AG09319 (cell line): ENCODE measurements around the gene PLCXD3.

Source experiments
- DNase-seq: peaks from one replicate; pipeline ENCODE4 v3.0.0-alpha.2; 2010; ENCODE audit warnings: low read depth; ENCODE audit errors: extremely low read depth
- TF ChIP-seq, protein P1 (sequence below): IDR thresholded peaks from 2 replicates; pipeline ENCODE4 v1.5.1; 2011; ENCODE audit warnings: low read depth, mild to moderate bottlenecking, inconsistent platforms, low read length, moderate library complexity

Gene PLCXD3, protein sequence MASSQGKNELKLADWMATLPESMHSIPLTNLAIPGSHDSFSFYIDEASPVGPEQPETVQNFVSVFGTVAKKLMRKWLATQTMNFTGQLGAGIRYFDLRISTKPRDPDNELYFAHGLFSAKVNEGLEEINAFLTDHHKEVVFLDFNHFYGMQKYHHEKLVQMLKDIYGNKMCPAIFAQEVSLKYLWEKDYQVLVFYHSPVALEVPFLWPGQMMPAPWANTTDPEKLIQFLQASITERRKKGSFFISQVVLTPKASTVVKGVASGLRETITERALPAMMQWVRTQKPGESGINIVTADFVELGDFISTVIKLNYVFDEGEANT

DNA sequence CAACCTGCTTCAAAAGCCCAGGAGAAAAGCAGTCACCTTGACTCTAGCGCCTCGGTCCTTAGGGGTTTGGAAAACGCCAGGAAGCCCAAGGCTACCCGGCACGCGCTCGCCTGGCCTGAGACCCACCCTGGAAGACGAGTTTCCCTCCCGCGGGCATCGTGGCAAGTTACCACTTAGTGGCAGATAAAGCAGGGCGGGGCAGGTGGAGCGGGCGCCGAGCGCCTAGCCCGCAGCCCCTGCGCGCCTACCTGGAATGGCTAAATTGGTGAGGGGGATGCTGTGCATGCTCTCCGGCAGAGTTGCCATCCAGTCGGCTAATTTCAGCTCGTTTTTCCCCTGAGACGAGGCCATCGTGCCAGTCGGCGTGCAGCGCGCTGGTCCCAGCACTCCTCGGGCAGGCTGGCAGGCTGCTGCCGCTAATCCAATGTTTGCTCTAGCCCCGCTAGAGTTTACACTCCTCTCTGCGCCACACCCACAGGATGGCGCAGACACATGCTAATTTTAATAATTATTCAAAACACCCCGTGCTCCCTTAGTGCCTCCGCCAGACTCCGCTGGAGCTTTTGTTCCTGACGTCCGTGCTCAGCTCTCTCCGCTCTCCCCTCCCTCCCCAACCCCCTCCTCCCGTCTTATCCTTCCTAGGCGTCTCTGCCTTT lies at the start of gene PLCXD3:
TSS of gene PLCXD3 (minus strand) at position 426 of the 656 bp plus-strand sequence. CDS start at position 351, 75 bp downstream.
- no peak for DNase-seq

DNA sequence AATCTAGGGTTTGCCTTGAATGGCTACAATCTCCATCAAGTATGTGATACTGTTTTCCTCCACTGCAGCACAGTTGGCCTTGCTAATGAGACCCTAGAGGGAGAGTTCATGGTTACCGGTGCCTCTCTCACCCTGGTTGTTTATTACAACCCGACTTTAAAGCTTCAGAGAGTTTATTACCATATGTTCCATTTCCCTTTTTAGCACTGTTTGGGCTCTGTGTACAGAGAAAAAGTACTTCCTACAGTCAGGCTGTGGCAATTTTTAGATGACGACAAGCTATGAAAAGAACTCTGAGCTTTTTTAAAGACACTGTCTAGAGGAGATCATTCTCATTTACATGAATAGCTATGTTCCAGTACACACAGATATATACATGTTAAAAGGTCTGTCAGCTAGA lies 48.8 kb upstream of the PLCXD3 start:
- TF ChIP-seq, protein P1, sequence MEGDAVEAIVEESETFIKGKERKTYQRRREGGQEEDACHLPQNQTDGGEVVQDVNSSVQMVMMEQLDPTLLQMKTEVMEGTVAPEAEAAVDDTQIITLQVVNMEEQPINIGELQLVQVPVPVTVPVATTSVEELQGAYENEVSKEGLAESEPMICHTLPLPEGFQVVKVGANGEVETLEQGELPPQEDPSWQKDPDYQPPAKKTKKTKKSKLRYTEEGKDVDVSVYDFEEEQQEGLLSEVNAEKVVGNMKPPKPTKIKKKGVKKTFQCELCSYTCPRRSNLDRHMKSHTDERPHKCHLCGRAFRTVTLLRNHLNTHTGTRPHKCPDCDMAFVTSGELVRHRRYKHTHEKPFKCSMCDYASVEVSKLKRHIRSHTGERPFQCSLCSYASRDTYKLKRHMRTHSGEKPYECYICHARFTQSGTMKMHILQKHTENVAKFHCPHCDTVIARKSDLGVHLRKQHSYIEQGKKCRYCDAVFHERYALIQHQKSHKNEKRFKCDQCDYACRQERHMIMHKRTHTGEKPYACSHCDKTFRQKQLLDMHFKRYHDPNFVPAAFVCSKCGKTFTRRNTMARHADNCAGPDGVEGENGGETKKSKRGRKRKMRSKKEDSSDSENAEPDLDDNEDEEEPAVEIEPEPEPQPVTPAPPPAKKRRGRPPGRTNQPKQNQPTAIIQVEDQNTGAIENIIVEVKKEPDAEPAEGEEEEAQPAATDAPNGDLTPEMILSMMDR = no peak
- DNase-seq = no peak

More for the DNA sequence above, at the start of gene PLCXD3:
- TF ChIP-seq, protein P1 = no peak

DNA sequence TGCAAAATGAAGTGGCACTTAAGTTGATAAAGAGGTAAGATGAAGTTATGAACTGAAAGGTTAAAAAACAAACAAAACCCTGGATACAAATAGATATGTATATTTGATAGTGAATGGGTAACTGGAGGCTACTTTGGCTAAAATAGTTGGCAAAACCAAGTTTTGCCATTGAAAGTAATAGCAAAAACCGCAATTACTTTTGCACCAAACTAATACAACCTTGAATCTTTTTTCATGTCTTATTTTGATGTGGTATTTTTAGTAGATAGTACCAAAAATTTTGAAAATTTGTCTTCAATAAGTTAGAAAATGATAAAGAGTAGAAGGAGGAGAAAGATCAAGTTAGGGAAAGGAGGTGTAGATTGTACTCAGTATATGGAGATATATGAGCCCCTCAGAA lies 47.9 kb upstream of the PLCXD3 start:
- TF ChIP-seq, protein P1 = no peak
- no peak for DNase-seq

DNA sequence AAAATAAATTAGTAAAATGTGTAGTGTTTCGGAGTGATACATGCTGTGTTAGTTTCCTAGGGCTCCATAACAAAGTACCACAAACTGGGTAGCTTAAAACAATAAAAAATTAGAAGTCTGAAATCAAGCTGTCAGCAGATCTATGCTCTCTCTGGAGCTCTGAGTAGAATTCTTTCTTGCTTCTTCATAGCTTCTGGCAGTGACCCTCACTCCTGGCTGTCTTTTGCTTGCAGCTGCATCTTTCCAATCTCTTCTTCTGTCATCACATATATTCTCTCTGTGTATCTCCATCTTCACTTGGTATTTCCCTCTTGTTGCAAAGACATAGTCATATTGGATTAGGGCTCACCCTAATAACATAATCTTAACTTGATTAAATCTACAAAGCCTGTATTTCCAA lies 37.6 kb upstream of the PLCXD3 start:
- no peak for DNase-seq
- TF ChIP-seq, protein P1 = no peak

DNA sequence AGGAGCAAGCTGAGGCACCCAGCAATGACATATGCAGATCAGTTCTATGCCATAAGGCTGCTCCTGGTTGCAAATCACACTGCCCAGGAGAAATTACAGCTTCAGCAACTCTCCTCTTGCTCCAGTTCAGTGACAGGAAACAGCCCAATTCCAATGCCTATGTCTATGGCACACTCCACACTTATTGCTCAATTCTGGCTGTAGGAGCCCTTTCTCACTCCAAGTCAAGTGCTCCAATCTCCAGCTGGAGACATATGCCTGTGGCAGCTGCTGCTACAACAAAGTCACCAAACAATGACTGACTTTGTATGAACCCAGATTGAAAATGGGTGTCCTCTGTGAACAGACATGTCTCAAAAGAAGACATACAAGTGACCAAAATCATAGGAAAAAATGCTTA lies 31.8 kb upstream of the PLCXD3 start:
- no peak for DNase-seq
- TF ChIP-seq, protein P1 = no peak

DNA sequence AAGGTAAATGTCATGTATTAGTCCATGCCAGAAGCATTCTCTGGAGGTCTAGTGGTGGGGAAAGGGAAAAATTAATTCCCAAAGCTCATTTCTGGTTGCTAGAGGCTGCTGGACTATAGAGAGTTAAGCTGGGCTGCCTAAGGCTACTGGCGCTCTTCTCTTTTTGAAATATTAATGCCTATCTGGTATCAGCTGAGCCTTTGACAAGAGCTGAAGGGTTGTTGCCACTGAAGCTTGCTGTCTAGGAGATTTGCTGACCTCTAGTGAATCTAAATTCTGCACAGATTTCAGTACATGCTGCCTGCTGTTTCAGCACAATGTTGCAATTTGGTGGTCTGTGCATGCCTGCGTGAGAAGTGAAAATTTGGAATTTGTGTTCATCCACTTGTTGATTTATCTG lies 29.1 kb upstream of the PLCXD3 start:
- TF ChIP-seq, protein P1 = no peak; the same call in 1 of the 2 replicates
- no peak for DNase-seq

DNA sequence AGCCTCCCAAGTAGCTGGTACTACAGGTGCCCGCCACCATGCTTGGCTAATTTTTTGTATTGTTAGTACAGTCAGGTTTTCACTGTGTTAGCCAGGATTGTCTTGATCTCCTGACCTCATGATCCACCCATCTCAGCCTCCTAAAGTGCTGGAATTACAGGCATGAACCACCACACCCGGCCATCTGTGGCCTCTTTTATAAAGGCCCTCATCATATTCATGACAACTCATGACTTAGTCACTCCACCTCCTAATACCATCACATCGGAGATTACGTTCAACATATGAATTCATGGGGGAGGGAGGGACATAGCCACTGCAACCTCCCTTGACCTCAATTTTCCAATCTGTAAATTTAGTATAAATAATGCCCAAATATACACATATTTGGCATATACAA lies 27.2 kb upstream of the PLCXD3 start:
- TF ChIP-seq, protein P1 = no peak

More for the DNA sequence above, 27.2 kb upstream of the PLCXD3 start:
- no peak for DNase-seq
